Fibroblast of lung (primary cell): ENCODE data around the gene SMYD1.

Experiments used
- CTCF ChIP-seq, 2 donors: IDR thresholded peaks in 1 of 2; conservative IDR thresholded peaks in 1 of 2; 1 replicate in 1 of 2; 2 replicates in 1 of 2; pipeline ENCODE4 v1.5.1; 2011 to 2012; ENCODE audit warnings: low read length in 2 of 2, control low read depth in 1 of 2, inconsistent platforms in 1 of 2, low read depth in 1 of 2, mild to moderate bottlenecking in 1 of 2
- EZH2 ChIP-seq: IDR thresholded peaks from 2 replicates; pipeline ENCODE4 v1.5.1; 2012; ENCODE audit warnings: low read length, control low read depth, mild to moderate bottlenecking; ENCODE audit errors: missing control alignments

- no peak for TF ChIP-seq CTCF (conservative IDR thresholded peaks at IDR 0.05 in 1 of 2, IDR thresholded peaks at IDR 0.05 in 1 of 2; ENCODE audit: low read depth in 1 of 2, low read length in 2 of 2)
- TF ChIP-seq EZH2: no peak
These were observed 15.8 kb upstream of the SMYD1 start for GRCh38 chr2:88051792-88052191.
